DND-41 (cell line): Measurements from ENCODE around the gene PRKAG2.

Source experiments
- ATAC-seq: fragments of 200-7000 bp; cut with Tn5 transposase; 3 replicates; pipeline ENCODE4 v1.9.1; 2021; ENCODE audit warnings: low read depth; ENCODE audit not compliant: insufficient read depth
- DNase-seq: peaks from one replicate; pipeline ENCODE4 v3.0.0-alpha.2; 2020
- H2AFZ ChIP-seq: 2 replicates; pipeline ENCODE4 v1.6.0; 2012; ENCODE audit warnings: low read depth, low read length
- H3K27ac ChIP-seq: 2 replicates; pipeline ENCODE4 v1.5.1; 2012; ENCODE audit warnings: low read length, inconsistent platforms
- H3K27me3 ChIP-seq: fragments of 200-600 bp; sonication (generic); 2 replicates; pipeline ENCODE4 v1.6.0; 2012; ENCODE audit warnings: low read length, mild to moderate bottlenecking, inconsistent platforms; ENCODE audit not compliant: insufficient read depth, poor library complexity
- H3K36me3 ChIP-seq: 2 replicates; pipeline ENCODE4 v1.5.1; 2012; ENCODE audit warnings: low read length, inconsistent platforms; ENCODE audit not compliant: insufficient read depth
- H3K4me1 ChIP-seq: 2 replicates; pipeline ENCODE4 v1.5.1; 2012; ENCODE audit warnings: mild to moderate bottlenecking, low read length; ENCODE audit not compliant: insufficient read depth
- H3K4me2 ChIP-seq: 2 replicates; pipeline ENCODE4 v1.6.0; 2012; ENCODE audit warnings: mild to moderate bottlenecking, moderate library complexity, low read length, inconsistent platforms; ENCODE audit not compliant: insufficient read depth
- H3K4me3 ChIP-seq, 2 experiments: fragments of 200-600 bp in 1 of 2; shearing (Covaris generic) in 1 of 2; 2 replicates each; pipeline ENCODE4 v1.5.1; 2012 to 2016; ENCODE audit warnings: inconsistent platforms in 2 of 2, low read length in 2 of 2, mild to moderate bottlenecking in 2 of 2, low read depth in 1 of 2, moderate library complexity in 1 of 2
- H3K79me2 ChIP-seq: 2 replicates; pipeline ENCODE4 v1.6.0; 2012; ENCODE audit warnings: low read length, inconsistent platforms; ENCODE audit not compliant: insufficient read depth
- H3K9ac ChIP-seq: 2 replicates; pipeline ENCODE4 v1.6.0; 2012; ENCODE audit warnings: low read depth, mild to moderate bottlenecking, inconsistent platforms, low read length, moderate library complexity
- H3K9me3 ChIP-seq: 2 replicates; pipeline ENCODE4 v1.5.1; 2012; ENCODE audit warnings: low read length, moderate library complexity, mild to moderate bottlenecking, inconsistent platforms; ENCODE audit not compliant: insufficient read depth, severe bottlenecking
- H4K20me1 ChIP-seq: 2 replicates; pipeline ENCODE4 v1.6.0; 2012; ENCODE audit warnings: low read length; ENCODE audit not compliant: insufficient read depth
- EZH2 ChIP-seq: IDR thresholded peaks from 3 replicates; pipeline ENCODE4 v1.6.1; 2012; ENCODE audit warnings: borderline replicate concordance, low read depth, mild to moderate bottlenecking, moderate library complexity, low read length, inconsistent platforms; ENCODE audit not compliant: severe bottlenecking
- TF ChIP-seq, protein P1 (sequence below): IDR thresholded peaks from 2 replicates; pipeline ENCODE4 v1.5.1; 2012; ENCODE audit warnings: borderline replicate concordance, low read length, moderate library complexity, mild to moderate bottlenecking; ENCODE audit not compliant: poor library complexity, severe bottlenecking; ENCODE audit errors: extremely low read depth

Gene PRKAG2

DNA sequence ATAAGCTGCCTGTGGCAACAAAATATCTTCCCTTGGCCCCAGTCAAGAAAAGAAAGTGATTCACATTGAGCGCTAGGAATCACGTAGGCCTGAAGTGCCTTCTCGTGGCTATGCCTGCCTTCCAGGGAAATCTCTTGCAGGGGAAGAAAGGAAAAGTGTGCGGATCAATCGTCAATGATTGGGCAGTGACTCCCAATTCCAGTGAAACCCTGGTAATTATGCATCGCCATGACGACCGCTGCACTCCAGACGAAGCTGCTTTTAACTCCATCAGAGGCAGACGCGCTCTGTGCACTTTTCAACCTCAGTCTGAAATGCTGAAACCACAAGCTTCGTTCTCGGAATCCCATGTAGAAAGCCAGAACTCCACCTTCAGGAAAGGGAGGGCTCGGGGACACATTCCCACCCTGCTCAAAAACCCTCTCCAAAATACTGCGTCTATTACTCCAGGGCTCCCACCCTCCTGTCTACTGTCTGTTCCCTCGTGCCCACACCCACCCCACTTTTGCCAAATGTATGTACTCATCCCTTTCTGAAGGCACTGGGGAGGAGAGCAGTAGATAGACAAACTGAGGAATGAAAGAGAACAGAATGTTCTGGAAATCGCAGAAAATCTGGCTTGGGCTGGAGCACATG, 24.2 kb upstream of the PRKAG2 start:
- no peaks in the 10 kb centered on the region for H3K79me2 ChIP-seq
- no peak overlapping the region for H2AFZ ChIP-seq
- ATAC-seq (no peak), DNase-seq (no peak)
- no peaks in the 10 kb centered on the region for H3K4me1 ChIP-seq
- H3K4me3 ChIP-seq, result no peak overlapping the region
- H3K27me3 ChIP-seq, result no peaks in the 10 kb centered on the region
- no peak overlapping the region for H3K4me2 ChIP-seq
- H4K20me1 ChIP-seq, result no peaks in the 10 kb centered on the region
- H3K36me3 ChIP-seq, result no peaks in the 10 kb centered on the region
- H3K27ac ChIP-seq, result no peak overlapping the region
- H3K9ac ChIP-seq, result no peak overlapping the region
- no peaks in the 10 kb centered on the region for H3K9me3 ChIP-seq
- TF ChIP-seq, protein P1, sequence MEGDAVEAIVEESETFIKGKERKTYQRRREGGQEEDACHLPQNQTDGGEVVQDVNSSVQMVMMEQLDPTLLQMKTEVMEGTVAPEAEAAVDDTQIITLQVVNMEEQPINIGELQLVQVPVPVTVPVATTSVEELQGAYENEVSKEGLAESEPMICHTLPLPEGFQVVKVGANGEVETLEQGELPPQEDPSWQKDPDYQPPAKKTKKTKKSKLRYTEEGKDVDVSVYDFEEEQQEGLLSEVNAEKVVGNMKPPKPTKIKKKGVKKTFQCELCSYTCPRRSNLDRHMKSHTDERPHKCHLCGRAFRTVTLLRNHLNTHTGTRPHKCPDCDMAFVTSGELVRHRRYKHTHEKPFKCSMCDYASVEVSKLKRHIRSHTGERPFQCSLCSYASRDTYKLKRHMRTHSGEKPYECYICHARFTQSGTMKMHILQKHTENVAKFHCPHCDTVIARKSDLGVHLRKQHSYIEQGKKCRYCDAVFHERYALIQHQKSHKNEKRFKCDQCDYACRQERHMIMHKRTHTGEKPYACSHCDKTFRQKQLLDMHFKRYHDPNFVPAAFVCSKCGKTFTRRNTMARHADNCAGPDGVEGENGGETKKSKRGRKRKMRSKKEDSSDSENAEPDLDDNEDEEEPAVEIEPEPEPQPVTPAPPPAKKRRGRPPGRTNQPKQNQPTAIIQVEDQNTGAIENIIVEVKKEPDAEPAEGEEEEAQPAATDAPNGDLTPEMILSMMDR, result no peak
- no peak for TF ChIP-seq EZH2

DNA sequence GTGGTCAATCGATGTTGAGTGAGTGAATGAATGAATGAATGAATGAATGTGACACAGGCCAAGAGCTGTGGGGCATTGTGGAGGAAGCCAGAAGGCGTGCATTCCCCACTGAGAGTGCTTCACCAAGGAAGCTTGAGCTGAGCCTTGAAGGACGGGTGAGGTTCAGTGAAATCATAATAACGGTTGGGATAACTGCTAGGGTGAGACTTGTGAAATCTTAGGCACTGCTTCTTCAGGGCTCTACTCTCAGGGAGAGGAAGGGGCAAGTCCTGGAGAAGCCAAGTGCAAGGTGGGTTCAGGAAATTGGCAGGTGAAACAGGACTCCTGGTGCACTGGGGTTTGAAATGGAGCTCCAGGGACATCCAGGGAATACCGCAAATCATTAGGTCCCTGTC, 23.7 kb upstream of the PRKAG2 start:
- Histone ChIP-seq H3K4me1 (no peaks in the 10 kb centered on the region), H4K20me1 (no peaks in the 10 kb centered on the region), H3K4me2 (no peak overlapping the region), H3K36me3 (no peaks in the 10 kb centered on the region), H3K4me3 (no peak overlapping the region), H3K9ac (no peak overlapping the region), H3K79me2 (no peaks in the 10 kb centered on the region), H3K27ac (no peak overlapping the region), H2AFZ (no peak overlapping the region), H3K9me3 (no peaks in the 10 kb centered on the region), H3K27me3 (no peaks in the 10 kb centered on the region)
- TF ChIP-seq, protein P1, result no peak
- no peak for TF ChIP-seq EZH2
- no peak for DNase-seq
- no peak for ATAC-seq

- Histone ChIP-seq H3K9me3 (no peaks in the 10 kb centered on the region), H2AFZ (no peak overlapping the region), H3K27ac (no peak overlapping the region), H3K4me2 (no peak overlapping the region), H3K4me3 (no peak overlapping the region), H4K20me1 (no peaks in the 10 kb centered on the region), H3K9ac (no peak overlapping the region), H3K79me2 (no peaks in the 10 kb centered on the region), H3K36me3 (no peaks in the 10 kb centered on the region), H3K27me3 (no peaks in the 10 kb centered on the region), H3K4me1 (no peaks in the 10 kb centered on the region)
- ATAC-seq (no peak), DNase-seq (no peak)
- TF ChIP-seq, protein P1, result no peak
- no peak for TF ChIP-seq EZH2
These were observed 22.8 kb upstream of the PRKAG2 start for GRCh38 chr7:151899513-151900360.
